Natural killer cell (primary cell): ENCODE measurements around the gene CLEC16A. TPM values are rescaled to one million over a fixed set of nuclear protein-coding genes. Genes with fewer than 3 reads are reported as not detected.
A peak's percentile ranks its signal among the peaks of the same experiment; 100 is the strongest.

ENCODE experiments used
- ATAC-seq, 3 donors: fragments of 150-1000 bp in 2 of 3; fragments of 200-7000 bp in 1 of 3; cut with Tn5 transposase; 1 replicate in 1 of 3; 2 replicates in 2 of 3; pipeline ENCODE4 v1.10.0; 2021; ENCODE audit warnings: mild to moderate bottlenecking in 2 of 3, moderate library complexity in 2 of 3
- DNase-seq, 2 donors: peaks; one replicate each; pipeline versions ENCODE4 v3.0.0 to v3.0.0-alpha.2; 2013 to 2021; ENCODE audit warnings: mixed read lengths in 1 of 2
- H3K27ac ChIP-seq: one replicate; pipeline ENCODE4 v1.5.1; 2013; ENCODE audit warnings: mild to moderate bottlenecking, low read length
- H3K27me3 ChIP-seq: one replicate; pipeline ENCODE4 v1.6.1; 2013; ENCODE audit warnings: low read length; ENCODE audit not compliant: control insufficient read depth, insufficient read depth
- H3K36me3 ChIP-seq: one replicate; pipeline ENCODE4 v1.6.1; 2013; ENCODE audit warnings: low read length; ENCODE audit not compliant: control insufficient read depth, insufficient read depth
- H3K4me1 ChIP-seq: one replicate; pipeline ENCODE4 v1.6.1; 2013; ENCODE audit warnings: low read length; ENCODE audit not compliant: control insufficient read depth, insufficient read depth
- H3K4me3 ChIP-seq: one replicate; pipeline ENCODE4 v1.5.1; 2013; ENCODE audit warnings: low read length
- H3K9me3 ChIP-seq: one replicate; pipeline ENCODE4 v1.6.1; 2013; ENCODE audit warnings: low read length; ENCODE audit not compliant: control insufficient read depth, insufficient read depth
- H3K27ac Mint-ChIP-seq, 2 donors: one replicate each; pipeline ENCODE4 v1.8.0; 2022; ENCODE audit warnings: mild to moderate bottlenecking in 2 of 2, mixed read lengths in 2 of 2, moderate library complexity in 1 of 2
- H3K27me3 Mint-ChIP-seq, 2 donors: one replicate each; pipeline ENCODE4 v1.8.0; 2022; ENCODE audit warnings: low read depth in 2 of 2, mixed read lengths in 2 of 2
- H3K36me3 Mint-ChIP-seq: one replicate; pipeline ENCODE4 v1.8.0; 2022; ENCODE audit warnings: mixed read lengths
- H3K4me1 Mint-ChIP-seq, 2 donors: one replicate each; pipeline ENCODE4 v1.8.0; 2022; ENCODE audit warnings: mixed read lengths in 2 of 2
- H3K4me3 Mint-ChIP-seq: one replicate; pipeline ENCODE4 v1.8.0; 2022; ENCODE audit warnings: mild to moderate bottlenecking, moderate library complexity, mixed read lengths
- H3K9me3 Mint-ChIP-seq, 2 donors: one replicate each; pipeline ENCODE4 v1.8.0; 2022; ENCODE audit warnings: mixed read lengths in 2 of 2
- WGBS: methylation state at CpG from one replicate; pipeline ENCODE4 v1.1.7; 2013; ENCODE audit warnings: missing lambda C conversion rate; ENCODE audit not compliant: insufficient coverage; 5-methylcytosine and 5-hydroxymethylcytosine counted together
- intact Hi-C: fragments of 100-400 bp; cut with micrococcal nuclease; formaldehyde crosslinking; loops from one replicate; pipeline ENCODE4 v1.14.2; 2022
- total RNA-seq, 4 donors: library from RNA; stranded (reverse); fragments of 120-200 nt in 1 of 4; gene quantifications; one replicate each; pipeline versions ENCODE4 v1.2.3 to v1.2.4, GENCODE V29; 2013 to 2022
- TF ChIP-seq, protein P1 (sequence below): fragments of 200-600 bp; IDR thresholded peaks from one replicate; pipeline ENCODE4 v1.8.0; 2022; ENCODE audit warnings: antibody characterized with exemption

The CLEC16A gene
- total RNA-seq, 3 donors from 2014 or later (not counting 1 experiment from before 2014, with no cell fraction given): 35.9 to 50.5 (median 37.4) TPM

DNA sequence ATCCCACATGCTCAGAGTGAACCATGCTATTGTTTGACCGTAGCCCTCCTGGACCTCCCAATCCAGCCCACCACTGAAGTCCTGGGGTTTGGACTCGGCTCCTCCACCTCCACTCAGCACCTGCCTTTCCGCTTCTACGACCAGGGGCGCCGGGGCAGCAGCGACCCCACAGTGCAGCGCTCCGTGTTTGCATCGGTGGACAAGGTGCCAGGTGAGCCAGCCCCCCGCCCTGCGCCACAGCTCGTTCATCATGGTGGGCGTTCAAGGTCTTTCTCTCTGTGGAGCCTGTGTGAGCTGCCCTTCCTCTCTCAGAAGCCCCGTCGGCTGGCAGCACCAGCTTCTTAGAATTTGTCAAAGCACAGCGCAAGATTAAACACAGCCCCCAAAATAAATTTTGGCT lies 181.6 kb downstream of the CLEC16A start:
- Histone ChIP-seq H3K27ac (no peak overlapping the region), H3K27me3 (no peaks in the 10 kb centered on the region), H3K9me3 (no peaks in the 10 kb centered on the region), H3K4me3 (no peak overlapping the region), H3K4me1 (peaks cover 14% of the 10 kb centered on the region), H3K36me3 (peaks cover 33% of the 10 kb centered on the region)
- Mint-ChIP-seq H3K9me3 (no peaks in the 10 kb centered on the region), H3K27me3 (no peaks in the 10 kb centered on the region), H3K27ac (no peak overlapping the region), H3K4me3 (no peak overlapping the region), H3K36me3 (peaks cover 25% of the 10 kb centered on the region), H3K4me1 (peaks cover 17 to 20% of the 10 kb centered on the region in 2 donors)
- ATAC-seq: no peak
- intact Hi-C loops: loop anchor here (10.0 kb wide), 1 partner anchor 71 kb away; no protein-coding TSS in a partner anchor
- WGBS: 97% methylated on average over 14 of the region's 17 CpGs
- TF ChIP-seq, protein P1, sequence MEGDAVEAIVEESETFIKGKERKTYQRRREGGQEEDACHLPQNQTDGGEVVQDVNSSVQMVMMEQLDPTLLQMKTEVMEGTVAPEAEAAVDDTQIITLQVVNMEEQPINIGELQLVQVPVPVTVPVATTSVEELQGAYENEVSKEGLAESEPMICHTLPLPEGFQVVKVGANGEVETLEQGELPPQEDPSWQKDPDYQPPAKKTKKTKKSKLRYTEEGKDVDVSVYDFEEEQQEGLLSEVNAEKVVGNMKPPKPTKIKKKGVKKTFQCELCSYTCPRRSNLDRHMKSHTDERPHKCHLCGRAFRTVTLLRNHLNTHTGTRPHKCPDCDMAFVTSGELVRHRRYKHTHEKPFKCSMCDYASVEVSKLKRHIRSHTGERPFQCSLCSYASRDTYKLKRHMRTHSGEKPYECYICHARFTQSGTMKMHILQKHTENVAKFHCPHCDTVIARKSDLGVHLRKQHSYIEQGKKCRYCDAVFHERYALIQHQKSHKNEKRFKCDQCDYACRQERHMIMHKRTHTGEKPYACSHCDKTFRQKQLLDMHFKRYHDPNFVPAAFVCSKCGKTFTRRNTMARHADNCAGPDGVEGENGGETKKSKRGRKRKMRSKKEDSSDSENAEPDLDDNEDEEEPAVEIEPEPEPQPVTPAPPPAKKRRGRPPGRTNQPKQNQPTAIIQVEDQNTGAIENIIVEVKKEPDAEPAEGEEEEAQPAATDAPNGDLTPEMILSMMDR: no peak
- no peak for DNase-seq

DNA sequence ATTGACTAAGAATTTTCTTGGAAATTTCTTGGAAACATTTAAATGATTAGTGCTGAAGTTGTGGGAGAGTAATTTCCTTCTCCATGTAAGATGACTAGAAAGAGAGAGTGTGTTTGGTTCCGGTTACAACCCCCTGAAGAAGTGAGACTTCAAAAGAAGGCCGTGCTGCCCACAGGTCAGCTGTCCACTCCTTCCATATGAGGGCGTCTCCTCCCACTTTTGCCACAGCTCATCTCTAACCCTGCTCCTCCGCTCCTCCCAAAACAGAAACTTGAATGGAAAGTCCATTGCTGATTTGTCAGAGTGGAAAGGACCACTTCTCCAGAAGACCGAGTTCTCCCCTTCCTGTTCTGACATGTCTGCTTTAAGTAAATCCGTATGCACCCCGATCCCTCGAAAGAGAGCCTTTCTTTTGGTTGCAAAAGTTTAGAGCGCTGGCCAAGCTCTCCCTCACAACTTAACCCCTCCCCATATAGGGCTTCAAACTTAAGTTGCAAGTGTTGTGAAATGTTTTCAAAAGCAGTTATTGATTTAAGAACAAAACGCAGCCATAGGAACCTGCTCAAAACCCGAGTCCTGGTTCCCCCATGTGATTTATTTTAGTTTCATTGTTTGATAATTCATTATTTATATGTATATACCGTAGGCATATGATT lies 182.2 kb downstream of the CLEC16A start:
- Histone ChIP-seq H3K27ac (no peak overlapping the region), H3K4me1 (peaks cover 14% of the 10 kb centered on the region), H3K27me3 (no peaks in the 10 kb centered on the region), H3K9me3 (no peaks in the 10 kb centered on the region), H3K36me3 (peaks cover 29% of the 10 kb centered on the region), H3K4me3 (no peak overlapping the region)
- ATAC-seq (no peak), DNase-seq (no peak)
- no peak overlapping the region for H3K27ac Mint-ChIP-seq
- TF ChIP-seq, protein P1: no peak
- no peaks in the 10 kb centered on the region for H3K9me3 Mint-ChIP-seq
- 92% methylated on average over 8 of the region's 12 CpGs for WGBS
- peaks cover 17 to 20% of the 10 kb centered on the region in 2 donors for H3K4me1 Mint-ChIP-seq
- H3K4me3 Mint-ChIP-seq: no peak overlapping the region
- no peaks in the 10 kb centered on the region for H3K27me3 Mint-ChIP-seq
- H3K36me3 Mint-ChIP-seq: peaks cover 25% of the 10 kb centered on the region
- intact Hi-C loops: loop anchor here (10.0 kb wide), 1 partner anchor 72 kb away; no protein-coding TSS in a partner anchor

DNA sequence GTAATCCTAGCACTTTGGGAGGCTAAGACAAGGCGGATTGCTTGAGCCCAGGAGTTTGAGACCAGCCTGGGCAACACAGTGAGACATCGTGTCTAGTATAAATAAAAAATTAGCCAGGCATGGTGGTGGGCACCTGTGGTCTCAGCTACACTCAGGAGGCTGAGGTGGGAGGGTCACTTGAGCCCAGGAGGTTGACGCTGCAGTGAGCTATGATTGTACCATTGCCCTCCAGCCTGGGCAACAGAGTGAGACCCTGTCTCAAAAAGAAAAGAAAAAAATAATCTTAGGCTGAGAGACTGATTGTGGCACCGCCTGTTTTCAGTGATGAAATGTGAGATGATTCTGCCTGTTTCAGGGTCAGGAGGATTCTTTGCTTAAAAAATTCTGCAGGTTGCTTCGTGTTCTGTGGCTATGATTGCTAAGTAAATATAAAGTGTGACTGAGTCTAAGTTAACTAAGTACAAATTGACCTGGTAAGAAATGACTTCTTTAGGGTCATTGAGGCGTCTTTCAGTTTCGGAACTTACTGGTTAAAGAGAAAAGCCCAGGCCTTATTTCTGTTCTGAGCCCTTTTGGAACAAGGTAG lies 183.3 kb downstream of the CLEC16A start:
- TF ChIP-seq, protein P1: no peak
- Histone ChIP-seq H3K27ac (no peak overlapping the region), H3K9me3 (no peaks in the 10 kb centered on the region), H3K27me3 (no peaks in the 10 kb centered on the region), H3K36me3 (peaks cover 23% of the 10 kb centered on the region), H3K4me3 (no peak overlapping the region), H3K4me1 (peaks cover 14% of the 10 kb centered on the region)
- intact Hi-C loops: loop anchor here (10.0 kb wide), 1 partner anchor 73 kb away; no protein-coding TSS in a partner anchor
- no peaks in the 10 kb centered on the region for H3K27me3 Mint-ChIP-seq
- no peaks in the 10 kb centered on the region for H3K9me3 Mint-ChIP-seq
- 94% methylated on average over 7 of the region's 7 CpGs for WGBS
- peaks cover 17 to 21% of the 10 kb centered on the region in 2 donors for H3K4me1 Mint-ChIP-seq
- DNase-seq: no peak
- no peak overlapping the region for H3K4me3 Mint-ChIP-seq
- peak overlapping the region in 1 of 2 donors; percentile 61 for H3K27ac Mint-ChIP-seq
- H3K36me3 Mint-ChIP-seq: peaks cover 16% of the 10 kb centered on the region
- ATAC-seq: no peak
